Measurements from ENCODE around the gene SPATA9. TPM values are rescaled to one million over a fixed set of nuclear protein-coding genes. Genes with fewer than 3 reads are reported as not detected.

SPATA9 gene
- total RNA-seq, 1 donor from 2014 or later: not detected

GRCh38 chr5:95630394-95630917, 52.3 kb downstream of the SPATA9 start:
- no peak overlapping the region for H3K4me3 ChIP-seq (ENCODE audit: low read depth, low read length)
- DNase-seq (ENCODE audit: low read depth): no peak
- TF ChIP-seq CTCF (conservative IDR thresholded peaks at IDR 0.05; ENCODE audit: low read depth, low read length): no peak

GRCh38 chr5:95628933-95629332, 53.9 kb downstream of the SPATA9 start:
- no peak for DNase-seq (ENCODE audit: low read depth)
- TF ChIP-seq CTCF (conservative IDR thresholded peaks at IDR 0.05; ENCODE audit: low read depth, low read length): no peak
- H3K4me3 ChIP-seq (ENCODE audit: low read depth, low read length): no peak overlapping the region

- no peak for DNase-seq (ENCODE audit: low read depth)
- H3K4me3 ChIP-seq (ENCODE audit: low read depth, low read length): no peak overlapping the region
- no peak for TF ChIP-seq CTCF (conservative IDR thresholded peaks at IDR 0.05; ENCODE audit: low read depth, low read length)
Measured at GRCh38 chr5:95627971-95628810, 54.6 kb downstream of the SPATA9 start.

- DNase-seq (ENCODE audit: low read depth): no peak
- no peak for TF ChIP-seq CTCF (conservative IDR thresholded peaks at IDR 0.05; ENCODE audit: low read depth, low read length)
- H3K4me3 ChIP-seq (ENCODE audit: low read depth, low read length): no peak overlapping the region
Measured at GRCh38 chr5:95626701-95627100, 56.1 kb downstream of the SPATA9 start.

- H3K4me3 ChIP-seq (ENCODE audit: low read depth, low read length): no peak overlapping the region
- TF ChIP-seq CTCF (conservative IDR thresholded peaks at IDR 0.05; ENCODE audit: low read depth, low read length): no peak
- DNase-seq (ENCODE audit: low read depth): no peak
Measured at GRCh38 chr5:95624368-95624767, 58.4 kb downstream of the SPATA9 start.

- H3K4me3 ChIP-seq (ENCODE audit: low read depth, low read length): no peak overlapping the region
- DNase-seq (ENCODE audit: low read depth): no peak
- no peak for TF ChIP-seq CTCF (conservative IDR thresholded peaks at IDR 0.05; ENCODE audit: low read depth, low read length)
Measured at GRCh38 chr5:95623706-95624105, 59.1 kb downstream of the SPATA9 start.
